ENCODE data around the gene NLN.

DNA sequence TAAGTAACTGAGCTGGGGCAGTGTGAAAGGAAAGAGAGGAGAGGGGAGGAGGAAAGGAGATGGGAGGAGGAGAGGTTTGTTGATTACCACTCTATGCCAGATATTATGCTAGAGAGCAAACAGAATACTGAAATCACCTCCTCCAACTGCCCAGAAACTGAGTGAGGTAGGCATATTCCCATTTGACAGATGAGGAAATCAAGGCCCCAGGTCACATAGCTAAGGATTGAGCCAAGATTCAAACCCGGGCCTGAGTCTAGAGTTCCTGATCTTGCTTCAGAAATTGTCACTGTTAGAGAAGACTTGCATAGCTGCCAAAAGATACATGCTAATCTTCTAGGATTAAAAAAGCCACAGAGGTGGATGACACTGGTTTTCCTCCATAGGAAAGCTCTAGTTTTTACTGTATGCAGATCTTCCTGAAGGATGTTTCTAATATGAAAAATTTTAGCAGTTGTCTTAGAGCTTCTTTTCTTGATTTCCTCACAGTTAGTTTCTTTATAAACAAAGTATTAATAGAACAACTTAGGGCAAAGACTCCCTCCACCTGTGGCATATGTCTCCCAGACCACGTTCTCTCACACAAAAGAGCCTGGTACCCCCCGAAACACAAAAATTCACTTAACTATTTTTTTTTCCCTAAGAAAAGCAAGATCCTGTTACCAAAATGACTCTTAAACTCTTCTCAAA lies 97.4 kb downstream of the NLN start:
- TF ChIP-seq, protein P1, sequence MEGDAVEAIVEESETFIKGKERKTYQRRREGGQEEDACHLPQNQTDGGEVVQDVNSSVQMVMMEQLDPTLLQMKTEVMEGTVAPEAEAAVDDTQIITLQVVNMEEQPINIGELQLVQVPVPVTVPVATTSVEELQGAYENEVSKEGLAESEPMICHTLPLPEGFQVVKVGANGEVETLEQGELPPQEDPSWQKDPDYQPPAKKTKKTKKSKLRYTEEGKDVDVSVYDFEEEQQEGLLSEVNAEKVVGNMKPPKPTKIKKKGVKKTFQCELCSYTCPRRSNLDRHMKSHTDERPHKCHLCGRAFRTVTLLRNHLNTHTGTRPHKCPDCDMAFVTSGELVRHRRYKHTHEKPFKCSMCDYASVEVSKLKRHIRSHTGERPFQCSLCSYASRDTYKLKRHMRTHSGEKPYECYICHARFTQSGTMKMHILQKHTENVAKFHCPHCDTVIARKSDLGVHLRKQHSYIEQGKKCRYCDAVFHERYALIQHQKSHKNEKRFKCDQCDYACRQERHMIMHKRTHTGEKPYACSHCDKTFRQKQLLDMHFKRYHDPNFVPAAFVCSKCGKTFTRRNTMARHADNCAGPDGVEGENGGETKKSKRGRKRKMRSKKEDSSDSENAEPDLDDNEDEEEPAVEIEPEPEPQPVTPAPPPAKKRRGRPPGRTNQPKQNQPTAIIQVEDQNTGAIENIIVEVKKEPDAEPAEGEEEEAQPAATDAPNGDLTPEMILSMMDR (IDR thresholded peaks at IDR 0.05) = no peak
- no peak for TF ChIP-seq POLR2A (IDR thresholded peaks at IDR 0.05)

Measured in Peyer's patch (tissue), 4 donors.